HEK293 (cell line): ENCODE results near the gene SLC18A3.

Experiments
- CTCF ChIA-PET: fragments of 350-600 bp; formaldehyde crosslinking; extraction: SDS; loops from one replicate; lab custom pipeline; 2021; ENCODE audit warnings: antibody characterized with exemption; lab: Yijun Ruan, JAX
- POLR2A ChIA-PET: fragments of 300-600 bp; formaldehyde crosslinking; extraction: SDS; loops from one replicate; lab custom pipeline; 2020; ENCODE audit warnings: antibody characterized with exemption, inconsistent platforms; lab: Yijun Ruan, JAX
- H3K27ac ChIP-seq: fragments of 200-500 bp; sonication (Bioruptor generic); 2 replicates; pipeline ENCODE4 v1.5.1; 2014; ENCODE audit warnings: low read depth, low read length, control low read depth, inconsistent platforms; ENCODE audit errors: extremely low read depth
- H3K36me3 ChIP-seq, 2 experiments: fragments of 200-500 bp in 1 of 2; sonication (Bioruptor generic) in 1 of 2; 1 replicate in 1 of 2; 2 replicates in 1 of 2; pipeline ENCODE4 v1.5.1; 2014 to 2017; ENCODE audit warnings: inconsistent platforms in 2 of 2, low read length in 2 of 2; ENCODE audit not compliant: control insufficient read depth in 2 of 2, insufficient read depth in 1 of 2
- H3K4me1 ChIP-seq: fragments of 200-500 bp; sonication (Bioruptor generic); 2 replicates; pipeline ENCODE4 v1.5.1; 2014; ENCODE audit warnings: mild to moderate bottlenecking, low read length, inconsistent platforms; ENCODE audit not compliant: control insufficient read depth, insufficient read depth
- H3K4me3 ChIP-seq: 2 replicates; pipeline ENCODE4 v1.5.1; 2011; ENCODE audit warnings: low read depth, mild to moderate bottlenecking, control low read depth, low read length, moderate library complexity
- H3K9me3 ChIP-seq: fragments of 200-500 bp; sonication (Bioruptor generic); 2 replicates; pipeline ENCODE4 v1.5.1; 2014; ENCODE audit warnings: low read depth, low read length, inconsistent platforms; ENCODE audit not compliant: control insufficient read depth, insufficient read depth
- BCL11A ChIP-seq: fragments of 450-650 bp; formaldehyde crosslinking; IDR thresholded peaks from 2 replicates; pipeline ENCODE4 v1.5.1; 2016; ENCODE audit warnings: low read depth, missing biosample characterization, missing genetic modification characterization
- INSM2 ChIP-seq: fragments of 450-650 bp; formaldehyde crosslinking; IDR thresholded peaks from 2 replicates; pipeline ENCODE4 v1.5.1; 2016; ENCODE audit warnings: missing biosample characterization, missing genetic modification characterization
- MZF1 ChIP-seq: fragments of 450-650 bp; formaldehyde crosslinking; IDR thresholded peaks from 2 replicates; pipeline ENCODE4 v1.5.1; 2017; ENCODE audit warnings: missing biosample characterization, missing genetic modification characterization, borderline replicate concordance
- OVOL3 ChIP-seq: fragments of 450-650 bp; formaldehyde crosslinking; IDR thresholded peaks from 2 replicates; pipeline ENCODE4 v1.5.1; 2016; ENCODE audit warnings: missing biosample characterization, missing genetic modification characterization
- SP7 ChIP-seq: fragments of 450-650 bp; formaldehyde crosslinking; IDR thresholded peaks from 2 replicates; pipeline ENCODE4 v1.5.1; 2016; ENCODE audit warnings: missing biosample characterization, missing genetic modification characterization
- ZBTB6 ChIP-seq: fragments of 450-650 bp; formaldehyde crosslinking; IDR thresholded peaks from 2 replicates; pipeline ENCODE4 v1.5.1; 2017; ENCODE audit warnings: missing biosample characterization, missing genetic modification characterization
- ZIC2 ChIP-seq: fragments of 450-650 bp; formaldehyde crosslinking; IDR thresholded peaks from 2 replicates; pipeline ENCODE4 v1.5.1; 2016; ENCODE audit warnings: missing biosample characterization, missing genetic modification characterization
- ZNF112 ChIP-seq: fragments of 450-650 bp; formaldehyde crosslinking; IDR thresholded peaks from 2 replicates; pipeline ENCODE4 v1.5.0; 2017; ENCODE audit warnings: missing biosample characterization, missing genetic modification characterization
- ZNF132 ChIP-seq: fragments of 450-650 bp; formaldehyde crosslinking; IDR thresholded peaks from 2 replicates; pipeline ENCODE4 v1.5.1; 2017; ENCODE audit warnings: missing biosample characterization, missing genetic modification characterization, borderline replicate concordance
- ZNF140 ChIP-seq: fragments of 450-650 bp; formaldehyde crosslinking; IDR thresholded peaks from 2 replicates; pipeline ENCODE4 v1.5.1; 2016; ENCODE audit warnings: missing biosample characterization, missing genetic modification characterization
- ZNF175 ChIP-seq: fragments of 450-650 bp; formaldehyde crosslinking; IDR thresholded peaks from 2 replicates; pipeline ENCODE4 v1.5.1; 2016; ENCODE audit warnings: missing biosample characterization, missing genetic modification characterization
- ZNF184 ChIP-seq: fragments of 450-650 bp; IDR thresholded peaks from 2 replicates; pipeline ENCODE4 v1.5.1; 2018; ENCODE audit warnings: missing biosample characterization, mild to moderate bottlenecking, missing genetic modification characterization
- ZNF2 ChIP-seq: fragments of 450-650 bp; formaldehyde crosslinking; IDR thresholded peaks from 2 replicates; pipeline ENCODE4 v1.5.1; 2016; ENCODE audit warnings: missing biosample characterization, missing genetic modification characterization
- ZNF292 ChIP-seq: fragments of 450-650 bp; formaldehyde crosslinking; IDR thresholded peaks from 2 replicates; pipeline ENCODE4 v1.5.1; 2016; ENCODE audit warnings: low read depth, missing biosample characterization, missing genetic modification characterization, borderline replicate concordance
- ZNF354C ChIP-seq: fragments of 450-650 bp; formaldehyde crosslinking; IDR thresholded peaks from 2 replicates; pipeline ENCODE4 v1.5.1; 2016; ENCODE audit warnings: missing biosample characterization, missing genetic modification characterization, low read depth, borderline replicate concordance
- ZNF416 ChIP-seq: fragments of 450-650 bp; formaldehyde crosslinking; IDR thresholded peaks from 2 replicates; pipeline ENCODE4 v1.5.1; 2016; ENCODE audit warnings: missing biosample characterization, missing genetic modification characterization
- ZNF596 ChIP-seq: fragments of 450-650 bp; IDR thresholded peaks from 2 replicates; pipeline ENCODE4 v1.5.0; 2018; ENCODE audit warnings: missing biosample characterization, mild to moderate bottlenecking, missing genetic modification characterization, moderate library complexity
- ZNF645 ChIP-seq: fragments of 450-650 bp; formaldehyde crosslinking; IDR thresholded peaks from 2 replicates; pipeline ENCODE4; 2016; ENCODE audit warnings: missing biosample characterization, missing genetic modification characterization
- ZNF664 ChIP-seq: fragments of 450-650 bp; formaldehyde crosslinking; IDR thresholded peaks from 2 replicates; pipeline ENCODE4 v1.5.1; 2016; ENCODE audit warnings: missing biosample characterization, missing genetic modification characterization
- ZNF747 ChIP-seq: fragments of 450-650 bp; formaldehyde crosslinking; IDR thresholded peaks from 2 replicates; pipeline ENCODE4 v1.5.1; 2016; ENCODE audit warnings: missing biosample characterization, missing genetic modification characterization
- ZNF76 ChIP-seq: fragments of 450-650 bp; formaldehyde crosslinking; IDR thresholded peaks from 2 replicates; pipeline ENCODE4; 2016; ENCODE audit warnings: low read depth, missing biosample characterization, missing genetic modification characterization, borderline replicate concordance
- TF ChIP-seq, protein P1 (sequence below): fragments of 450-650 bp; formaldehyde crosslinking; IDR thresholded peaks from 2 replicates; pipeline ENCODE4 v1.5.1; 2016; ENCODE audit warnings: missing biosample characterization, missing genetic modification characterization
- TF ChIP-seq, protein P2 (sequence below): fragments of 450-650 bp; formaldehyde crosslinking; IDR thresholded peaks from 2 replicates; pipeline ENCODE4 v1.5.1; 2017; ENCODE audit warnings: missing biosample characterization, missing genetic modification characterization
- TF ChIP-seq, protein P3 (sequence below): IDR thresholded peaks from 2 replicates; pipeline ENCODE4 v1.6.1; 2011; ENCODE audit warnings: mild to moderate bottlenecking, low read depth, low read length, borderline replicate concordance

The SLC18A3 gene

GRCh38 chr10:49605216-49605938, 4.7 kb upstream of the SLC18A3 start:
- no peak for TF ChIP-seq SP7
- TF ChIP-seq OVOL3 (tag by site-specific recombination): no peak
- TF ChIP-seq ZNF292 (tag by site-specific recombination): no peak
- TF ChIP-seq, protein P1, sequence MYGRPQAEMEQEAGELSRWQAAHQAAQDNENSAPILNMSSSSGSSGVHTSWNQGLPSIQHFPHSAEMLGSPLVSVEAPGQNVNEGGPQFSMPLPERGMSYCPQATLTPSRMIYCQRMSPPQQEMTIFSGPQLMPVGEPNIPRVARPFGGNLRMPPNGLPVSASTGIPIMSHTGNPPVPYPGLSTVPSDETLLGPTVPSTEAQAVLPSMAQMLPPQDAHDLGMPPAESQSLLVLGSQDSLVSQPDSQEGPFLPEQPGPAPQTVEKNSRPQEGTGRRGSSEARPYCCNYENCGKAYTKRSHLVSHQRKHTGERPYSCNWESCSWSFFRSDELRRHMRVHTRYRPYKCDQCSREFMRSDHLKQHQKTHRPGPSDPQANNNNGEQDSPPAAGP (tag by site-specific recombination): no peak
- TF ChIP-seq BCL11A: no peak
- TF ChIP-seq ZNF664 (tag by site-specific recombination): no peak
- TF ChIP-seq ZBTB6 (tag by site-specific recombination): no peak
- no peak for TF ChIP-seq ZNF140
- no peak for TF ChIP-seq ZNF416
- Histone ChIP-seq H3K4me3 (no peak overlapping the region), H3K4me1 (no peaks in the 10 kb centered on the region), H3K27ac (no peak overlapping the region), H3K9me3 (no peaks in the 10 kb centered on the region), H3K36me3 (no peaks in the 10 kb centered on the region)
- ChIA-PET CTCF (interaction anchor here (0.6 to 1.8 kb wide), 4 partner anchors 11 to 140 kb away, joined by 3 to 6 read pairs (median 3); no protein-coding TSS in a partner anchor), POLR2A (no interaction called here)

GRCh38 chr10:49605939-49606509, 4.1 kb upstream of the SLC18A3 start:
- ChIA-PET POLR2A (interaction anchor here (0.7 to 1.4 kb wide), 2 partner anchors 31 to 67 kb away, joined by 3 read pairs; partner anchors contain the start of gene ERCC6), CTCF (interaction anchor here (1.2 kb wide), 2 partner anchors 11 to 13 kb away, joined by 3 to 4 read pairs; no protein-coding TSS in a partner anchor)
- no peak overlapping the region for H3K4me3 ChIP-seq
- no peaks in the 10 kb centered on the region; the same call in 1 of the 2 replicates for H3K4me1 ChIP-seq
- TF ChIP-seq ZNF2 (tag by site-specific recombination) (no peak), INSM2 (tag by site-specific recombination) (no peak), ZIC2 (no peak), ZNF184 (no peak), ZNF747 (no peak), MZF1 (no peak), ZNF645 (tag by site-specific recombination) (no peak), ZNF76 (tag by site-specific recombination) (no peak), ZNF175 (tag by site-specific recombination) (no peak), ZNF112 (tag by site-specific recombination) (no peak), ZNF132 (tag by site-specific recombination) (no peak), ZNF596 (no peak), ZNF354C (tag by site-specific recombination) (no peak), ZBTB6 (tag by site-specific recombination) (no peak)
- TF ChIP-seq, protein P2, sequence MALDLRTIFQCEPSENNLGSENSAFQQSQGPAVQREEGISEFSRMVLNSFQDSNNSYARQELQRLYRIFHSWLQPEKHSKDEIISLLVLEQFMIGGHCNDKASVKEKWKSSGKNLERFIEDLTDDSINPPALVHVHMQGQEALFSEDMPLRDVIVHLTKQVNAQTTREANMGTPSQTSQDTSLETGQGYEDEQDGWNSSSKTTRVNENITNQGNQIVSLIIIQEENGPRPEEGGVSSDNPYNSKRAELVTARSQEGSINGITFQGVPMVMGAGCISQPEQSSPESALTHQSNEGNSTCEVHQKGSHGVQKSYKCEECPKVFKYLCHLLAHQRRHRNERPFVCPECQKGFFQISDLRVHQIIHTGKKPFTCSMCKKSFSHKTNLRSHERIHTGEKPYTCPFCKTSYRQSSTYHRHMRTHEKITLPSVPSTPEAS (tag by site-specific recombination): no peak
- TF ChIP-seq, protein P3, sequence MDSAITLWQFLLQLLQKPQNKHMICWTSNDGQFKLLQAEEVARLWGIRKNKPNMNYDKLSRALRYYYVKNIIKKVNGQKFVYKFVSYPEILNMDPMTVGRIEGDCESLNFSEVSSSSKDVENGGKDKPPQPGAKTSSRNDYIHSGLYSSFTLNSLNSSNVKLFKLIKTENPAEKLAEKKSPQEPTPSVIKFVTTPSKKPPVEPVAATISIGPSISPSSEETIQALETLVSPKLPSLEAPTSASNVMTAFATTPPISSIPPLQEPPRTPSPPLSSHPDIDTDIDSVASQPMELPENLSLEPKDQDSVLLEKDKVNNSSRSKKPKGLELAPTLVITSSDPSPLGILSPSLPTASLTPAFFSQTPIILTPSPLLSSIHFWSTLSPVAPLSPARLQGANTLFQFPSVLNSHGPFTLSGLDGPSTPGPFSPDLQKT: no peak
- no peaks in the 10 kb centered on the region for H3K9me3 ChIP-seq
- no peaks in the 10 kb centered on the region for H3K36me3 ChIP-seq
- no peak overlapping the region for H3K27ac ChIP-seq
